CD4-positive, alpha-beta T cell treated with Interleukin-10 for 1 hour (primary cell): ENCODE measurements around the gene LDHD.

Experiments
- DNase-seq: peaks from one replicate; pipeline ENCODE4 v3.0.0-alpha.2; 2020

The LDHD gene

GRCh38 chr16:75114179-75114945 lies 2.2 kb downstream of the LDHD start:
- no peak for DNase-seq

- DNase-seq, result no peak
These were observed 2.9 kb downstream of the LDHD start for GRCh38 chr16:75113541-75114121.

- no peak for DNase-seq
These were observed 3.7 kb downstream of the LDHD start for GRCh38 chr16:75112734-75113491.

- DNase-seq, result no peak
These were observed 4.4 kb downstream of the LDHD start for GRCh38 chr16:75111961-75112733.

- DNase-seq, result no peak
These were observed 5.1 kb downstream of the LDHD start for GRCh38 chr16:75111514-75111940.

- DNase-seq, result peak; percentile 85
These were observed 5.7 kb downstream of the LDHD start for GRCh38 chr16:75110637-75111513.

GRCh38 chr16:75109732-75110243 lies 6.8 kb downstream of the LDHD start:
- DNase-seq, result no peak

- peak; percentile 65 for DNase-seq
These were observed 7.5 kb downstream of the LDHD start for GRCh38 chr16:75108792-75109731.

- no peak for DNase-seq
These were observed 9.1 kb downstream of the LDHD start for GRCh38 chr16:75107505-75107904.

GRCh38 chr16:75106351-75107274 lies 10.0 kb downstream of the LDHD start:
- no peak for DNase-seq

- DNase-seq, result peak; percentile 26
These were observed 11.1 kb downstream of the LDHD start for GRCh38 chr16:75105306-75106061.

- no peak for DNase-seq
These were observed 11.7 kb downstream of the LDHD start for GRCh38 chr16:75104836-75105235.

- DNase-seq, result no peak
These were observed 12.6 kb downstream of the LDHD start for GRCh38 chr16:75103994-75104393.

- no peak for DNase-seq
These were observed 14.0 kb downstream of the LDHD start for GRCh38 chr16:75102595-75102994.

GRCh38 chr16:75101635-75102034 lies 14.9 kb downstream of the LDHD start:
- no peak for DNase-seq

- no peak for DNase-seq
These were observed 16.0 kb downstream of the LDHD start for GRCh38 chr16:75100603-75100990.

- DNase-seq, result peak; percentile 48
These were observed 16.6 kb downstream of the LDHD start for GRCh38 chr16:75099738-75100602.
